Measurements from ENCODE around the gene ZKSCAN7. TPM values are rescaled to one million over a fixed set of nuclear protein-coding genes. Genes with fewer than 3 reads are reported as not detected.

Gene ZKSCAN7
- total and polyA plus RNA-seq, 2 experiments from 2014 or later: 4.7 to 17.8 TPM

DNA sequence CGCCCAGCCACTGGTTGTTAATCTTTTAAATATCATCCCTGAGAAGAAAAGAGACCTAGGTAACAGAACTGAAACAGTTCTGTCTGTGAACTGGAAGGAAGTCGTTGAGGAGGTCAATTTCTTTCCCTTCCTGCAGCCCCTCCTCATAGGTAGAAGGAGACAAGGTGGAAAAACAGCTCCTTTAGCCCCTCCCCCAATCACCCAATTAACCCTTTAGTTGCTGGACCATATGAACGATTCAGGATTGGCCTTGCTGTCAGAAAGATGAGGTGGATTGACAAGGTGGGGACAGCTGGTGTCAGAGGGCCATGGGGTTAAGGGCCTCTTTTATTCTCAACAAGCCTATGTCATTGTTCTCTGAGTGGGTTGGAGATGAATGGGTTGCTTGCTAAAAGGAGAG, 41.5 kb upstream of the ZKSCAN7 start:
- Histone ChIP-seq H2AFZ (peak overlapping the region; percentile 72; the same call in 1 of the 2 replicates), H3K4me1 (ENCODE audit: insufficient read depth) (peaks cover 4% of the 10 kb centered on the region; the same call in 1 of the 2 replicates), H3K4me3 (no peak overlapping the region), H3K79me2 (replicated peaks; ENCODE audit: insufficient read depth) (peaks cover 19% of the 10 kb centered on the region), H3K27me3 (ENCODE audit: insufficient read depth) (no peaks in the 10 kb centered on the region), H3K27ac (ENCODE audit: low read depth) (no peak overlapping the region), H3K4me2 (no peak overlapping the region), H3K9me2 (ENCODE audit: insufficient read depth) (peaks cover 8% of the 10 kb centered on the region; the same call in 1 of the 2 replicates), H3F3A (replicated peaks; ENCODE audit: low read depth) (no peaks in the 10 kb centered on the region), H3K36me3 (ENCODE audit: insufficient read depth) (no peaks in the 10 kb centered on the region), H4K20me1 (replicated peaks; ENCODE audit: insufficient read depth) (peaks cover 6% of the 10 kb centered on the region; the same call in 1 of the 2 replicates)
- peaks cover 5% of the 10 kb centered on the region for H3K27me3 Mint-ChIP-seq (ENCODE audit: insufficient read depth, low read depth, poor library complexity)
- no peaks in the 10 kb centered on the region for H3K9me3 Mint-ChIP-seq
- no peaks in the 10 kb centered on the region for H3K36me3 Mint-ChIP-seq (ENCODE audit: low read depth)
- DNase-seq (ENCODE audit: low spot score) (peak; percentile 68), ATAC-seq (no peak; the same call in 2 of the 3 replicates)
- no peak overlapping the region for H3K4me3 Mint-ChIP-seq
- peaks cover 23% of the 10 kb centered on the region for H3K4me1 Mint-ChIP-seq
- H3K27ac Mint-ChIP-seq: no peak overlapping the region
- TF ChIP-seq CREB1 (CRISPR knock-in tag; IDR thresholded peaks at IDR 0.05; ENCODE audit: low read depth) (0 out of 2 replicates have a peak, but pooled peaks have one; percentile 29), EZH2 (IDR thresholded peaks at IDR 0.05; ENCODE audit: low read depth, unreplicated experiment) (no peak)

GRCh38 chr3:44516230-44516629, 38.8 kb upstream of the ZKSCAN7 start:
- no peak overlapping the region for H3K4me2 ChIP-seq
- Mint-ChIP-seq H3K27me3 (ENCODE audit: insufficient read depth, low read depth, poor library complexity) (no peaks in the 10 kb centered on the region), H3K4me3 (no peak overlapping the region), H3K36me3 (ENCODE audit: low read depth) (no peaks in the 10 kb centered on the region), H3K27ac (no peak overlapping the region), H3K9me3 (no peaks in the 10 kb centered on the region), H3K4me1 (peaks cover 20% of the 10 kb centered on the region)
- TF ChIP-seq ZNF114 (CRISPR knock-in tag; IDR thresholded peaks at IDR 0.05): no peak
- TF ChIP-seq STAT1 (IDR thresholded peaks at IDR 0.05; ENCODE audit: unreplicated experiment): no peak
- TF ChIP-seq EZH2 (IDR thresholded peaks at IDR 0.05; ENCODE audit: low read depth, unreplicated experiment): no peak
- no peak for TF ChIP-seq JUNB (IDR thresholded peaks at IDR 0.05; ENCODE audit: unreplicated experiment)
- TF ChIP-seq POLR2AphosphoS5 (IDR thresholded peaks at IDR 0.05; ENCODE audit: low read depth): no peak
- no peak for TF ChIP-seq ETS1 (IDR thresholded peaks at IDR 0.05)
- no peak for TF ChIP-seq NANOG (IDR thresholded peaks at IDR 0.05; ENCODE audit: borderline replicate concordance)
- TF ChIP-seq, protein P1, sequence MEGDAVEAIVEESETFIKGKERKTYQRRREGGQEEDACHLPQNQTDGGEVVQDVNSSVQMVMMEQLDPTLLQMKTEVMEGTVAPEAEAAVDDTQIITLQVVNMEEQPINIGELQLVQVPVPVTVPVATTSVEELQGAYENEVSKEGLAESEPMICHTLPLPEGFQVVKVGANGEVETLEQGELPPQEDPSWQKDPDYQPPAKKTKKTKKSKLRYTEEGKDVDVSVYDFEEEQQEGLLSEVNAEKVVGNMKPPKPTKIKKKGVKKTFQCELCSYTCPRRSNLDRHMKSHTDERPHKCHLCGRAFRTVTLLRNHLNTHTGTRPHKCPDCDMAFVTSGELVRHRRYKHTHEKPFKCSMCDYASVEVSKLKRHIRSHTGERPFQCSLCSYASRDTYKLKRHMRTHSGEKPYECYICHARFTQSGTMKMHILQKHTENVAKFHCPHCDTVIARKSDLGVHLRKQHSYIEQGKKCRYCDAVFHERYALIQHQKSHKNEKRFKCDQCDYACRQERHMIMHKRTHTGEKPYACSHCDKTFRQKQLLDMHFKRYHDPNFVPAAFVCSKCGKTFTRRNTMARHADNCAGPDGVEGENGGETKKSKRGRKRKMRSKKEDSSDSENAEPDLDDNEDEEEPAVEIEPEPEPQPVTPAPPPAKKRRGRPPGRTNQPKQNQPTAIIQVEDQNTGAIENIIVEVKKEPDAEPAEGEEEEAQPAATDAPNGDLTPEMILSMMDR (conservative IDR thresholded peaks at IDR 0.05; ENCODE audit: low read depth in 2 of 2): no peak
- no peak for ATAC-seq
- H3F3A ChIP-seq (replicated peaks; ENCODE audit: low read depth): no peaks in the 10 kb centered on the region
- no peaks in the 10 kb centered on the region for H3K79me2 ChIP-seq (replicated peaks; ENCODE audit: insufficient read depth)
- no peak overlapping the region for H2AFZ ChIP-seq
- no peaks in the 10 kb centered on the region for H3K36me3 ChIP-seq (ENCODE audit: insufficient read depth)
- no peaks in the 10 kb centered on the region for H4K20me1 ChIP-seq (replicated peaks; ENCODE audit: insufficient read depth)
- no peak overlapping the region for H3K4me3 ChIP-seq
- DNase-seq (ENCODE audit: low spot score): no peak
- no peak overlapping the region for H3K27ac ChIP-seq (ENCODE audit: low read depth)
- no peaks in the 10 kb centered on the region for H3K27me3 ChIP-seq (ENCODE audit: insufficient read depth)
- H3K9me2 ChIP-seq (ENCODE audit: insufficient read depth): peaks cover 8% of the 10 kb centered on the region; the same call in 1 of the 2 replicates
- peaks cover 3% of the 10 kb centered on the region; the same call in 1 of the 2 replicates for H3K4me1 ChIP-seq (ENCODE audit: insufficient read depth)
